K562 (cell line): ENCODE measurements around the gene ZSWIM8. TPM values are rescaled to one million over a fixed set of nuclear protein-coding genes. Genes with fewer than 3 reads are reported as not detected.
A peak's percentile ranks its signal among the peaks of the same experiment; 100 is the strongest.

Source experiments
- CAMTA2 ChIP-seq: fragments of 250-450 bp; sonication (Bioruptor Pico); conservative IDR thresholded peaks from 2 replicates; pipeline ENCODE4 v1.5.1; 2022
- CSDE1 ChIP-seq, 2 experiments: fragments of 450-650 bp; IDR thresholded peaks; 2 replicates each; pipeline ENCODE4 v1.6.1; 2016; ENCODE audit warnings: mild to moderate bottlenecking in 1 of 2
- E2F4 ChIP-seq: sonication (generic); formaldehyde crosslinking; IDR thresholded peaks from 2 replicates; pipeline ENCODE4 v1.8.0; 2022; ENCODE audit warnings: mild to moderate bottlenecking, low read depth, missing genetic modification reagents
- EP300 ChIP-seq: IDR thresholded peaks from 2 replicates; pipeline ENCODE4 v1.6.1; 2012; ENCODE audit warnings: low read length, improper control_type of control experiment
- FOXJ3 ChIP-seq: sonication (generic); formaldehyde crosslinking; IDR thresholded peaks from 2 replicates; pipeline ENCODE4 v1.4.0; 2020; ENCODE audit warnings: mild to moderate bottlenecking, missing genetic modification reagents
- IFI16 ChIP-seq: fragments of 250-450 bp; sonication (Bioruptor Pico); IDR thresholded peaks from 2 replicates; pipeline ENCODE4 v2.1.2; 2022; ENCODE audit warnings: mild to moderate bottlenecking, inconsistent platforms
- KAT2B ChIP-seq: IDR thresholded peaks from one replicate; pipeline ENCODE4 v1.6.1; 2012; ENCODE audit warnings: low read depth, mild to moderate bottlenecking, control low read depth, inconsistent platforms, low read length, moderate library complexity
- KLF6 ChIP-seq: fragments of 250-450 bp; sonication (Bioruptor Pico); IDR thresholded peaks from 2 replicates; pipeline ENCODE4 v1.4.0; 2020; ENCODE audit warnings: mild to moderate bottlenecking, moderate library complexity, borderline replicate concordance
- NELFE ChIP-seq: IDR thresholded peaks from 2 replicates; pipeline ENCODE4 v1.6.1; 2011; ENCODE audit warnings: mild to moderate bottlenecking; ENCODE audit not compliant: insufficient read depth, insufficient read length
- NONO ChIP-seq, 2 experiments: fragments of 200-400 bp in 1 of 2; fragments of 450-650 bp in 1 of 2; formaldehyde crosslinking in 1 of 2; IDR thresholded peaks; 2 replicates each; pipeline ENCODE4 v1.6.1; 2017; ENCODE audit warnings: low read depth in 2 of 2, mild to moderate bottlenecking in 2 of 2, moderate library complexity in 2 of 2, low read length in 1 of 2
- PCBP2 ChIP-seq: fragments of 200-400 bp; formaldehyde crosslinking; IDR thresholded peaks from 2 replicates; pipeline ENCODE4 v1.6.1; 2018; ENCODE audit warnings: low read length, low read depth, mild to moderate bottlenecking, moderate library complexity; ENCODE audit not compliant: poor library complexity, severe bottlenecking
- RFX5 ChIP-seq: IDR thresholded peaks from 2 replicates; pipeline ENCODE4 v1.6.1; 2011; ENCODE audit warnings: low read depth, mild to moderate bottlenecking, improper control_type of control experiment, low read length
- SPI1 ChIP-seq: IDR thresholded peaks from 2 replicates; pipeline ENCODE4 v1.6.1; 2011; ENCODE audit warnings: low read depth, low read length, control low read depth, borderline replicate concordance
- TAF9B ChIP-seq: fragments of 450-650 bp; IDR thresholded peaks from 2 replicates; pipeline ENCODE4 v1.6.1; 2018; ENCODE audit warnings: mild to moderate bottlenecking; ENCODE audit not compliant: partially characterized antibody
- TGIF2 ChIP-seq: sonication (generic); formaldehyde crosslinking; IDR thresholded peaks from 2 replicates; pipeline ENCODE4 v1.8.1; 2022; ENCODE audit warnings: mild to moderate bottlenecking, missing genetic modification reagents, moderate library complexity
- THAP12 ChIP-seq: fragments of 250-450 bp; sonication (Bioruptor Pico); IDR thresholded peaks from 2 replicates; pipeline ENCODE4 v1.9.0; 2021; ENCODE audit warnings: mild to moderate bottlenecking, inconsistent platforms
- ZBTB26 ChIP-seq: fragments of 450-650 bp; formaldehyde crosslinking; IDR thresholded peaks from 2 replicates; pipeline ENCODE4 v1.4.0; 2022; ENCODE audit warnings: missing genetic modification characterization
- polyA plus RNA-seq, 8 experiments: library from polyadenylated mRNA; depleted of rRNA in 4 of 8; stranded (reverse) in 5 of 8; unstranded in 3 of 8; fragments of >200 nt; fragmentation: Nextera tagmentation in 2 of 8; fragmentation: Illumina TruSeq in 1 of 8; extraction: Ambion mirVana in 2 of 8; extraction: Trizol in 1 of 8; gene quantifications; 2 replicates each; pipeline versions ENCODE4 v1.2.1 to v1.2.3, GENCODE V29; 2011 to 2014; ENCODE audit warnings: inconsistent platforms in 1 of 8, missing spikeins in 1 of 8
- total RNA-seq, 7 experiments: library from RNA; depleted of rRNA in 6 of 7; stranded (reverse); fragments of >200 nt in 6 of 7; fragmentation: Illumina TruSeq in 2 of 7; extraction: Trizol in 2 of 7; gene quantifications; 2 replicates each; pipeline versions ENCODE4 v1.2.1 to v1.2.3, GENCODE V29; 2011 to 2021; ENCODE audit warnings: low replicate concordance in 1 of 7
- TF ChIP-seq, protein P1 (sequence below): sonication (generic); formaldehyde crosslinking; IDR thresholded peaks from 2 replicates; pipeline ENCODE4 v1.8.1; 2023; ENCODE audit warnings: mild to moderate bottlenecking, missing genetic modification reagents, moderate library complexity
- TF ChIP-seq, protein P2 (sequence below): fragments of 250-450 bp; sonication (Bioruptor Pico); IDR thresholded peaks from 2 replicates; pipeline ENCODE4 v1.5.1; 2021; ENCODE audit warnings: mild to moderate bottlenecking

The ZSWIM8 gene
- total and polyA plus RNA-seq, 9 of the 15 experiments (the other 6 are each of a cell fraction or from before 2014, with no cell fraction given) = 5.6 to 47.8 (median 26.7) TPM

DNA sequence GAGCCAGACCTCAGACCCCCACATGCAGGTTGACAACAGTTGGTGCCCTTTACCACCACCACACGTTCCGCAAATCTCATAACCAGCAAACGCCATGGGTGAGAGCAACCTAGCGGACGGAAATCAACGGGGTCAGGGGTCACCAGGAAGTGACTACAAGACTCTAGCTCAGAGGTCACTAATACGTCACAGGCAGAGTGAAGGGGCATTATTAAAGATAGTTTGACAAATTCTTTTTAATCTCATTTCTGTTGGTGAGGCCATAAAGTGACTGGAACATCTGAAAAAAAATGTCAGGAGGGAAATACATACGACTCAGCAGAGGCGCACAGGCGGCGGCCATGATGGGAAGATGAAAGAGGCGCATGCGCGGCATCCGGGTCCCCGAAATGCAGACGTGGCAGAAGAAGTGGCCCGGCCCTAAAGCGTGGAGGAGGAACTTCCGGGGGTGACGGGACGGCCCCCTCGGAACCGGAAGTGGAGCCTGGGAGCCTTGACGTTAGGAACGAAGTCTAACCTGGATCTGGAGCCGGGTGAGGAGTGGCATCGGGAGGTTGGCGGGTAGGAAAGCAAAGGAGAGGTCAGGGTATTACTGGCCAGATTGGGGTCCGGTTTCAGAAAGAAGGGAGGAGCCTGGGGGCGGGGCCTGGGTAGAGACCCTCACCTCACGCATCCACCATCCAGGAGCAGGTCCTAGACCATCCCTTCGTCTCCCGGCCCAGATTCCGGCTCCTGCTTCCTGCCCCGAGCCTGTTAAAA lies 41.3 kb upstream of the ZSWIM8 start, which contains the start of gene SEC24C (continued):
- TF ChIP-seq ZBTB26 (CRISPR knock-in tag) (peak; percentile 82), NELFE (no peak), CAMTA2 (CRISPR knock-in tag) (no peak), PCBP2 (no peak), THAP12 (CRISPR knock-in tag) (peak; percentile 60; the same call in 1 of the 2 replicates), TAF9B (peak; percentile 99), EP300 (no peak; the same call in 1 of the 2 replicates), FOXJ3 (CRISPR knock-in tag) (no peak), E2F4 (CRISPR knock-in tag) (no peak), TGIF2 (CRISPR knock-in tag) (no peak), NONO (IDR thresholded peaks at IDR 0.05; ENCODE audit: low read depth in 2 of 2, low read length in 1 of 2) (0 out of 4 replicates have a peak, but pooled peaks of 1 of the 2 experiments have one; percentile 27), IFI16 (CRISPR knock-in tag) (no peak), KLF6 (CRISPR knock-in tag) (0 out of 2 replicates have a peak, but pooled peaks have one; percentile 74), SPI1 (peak; percentile 77), CSDE1 (IDR thresholded peaks at IDR 0.05) (peak in 1 of 2 experiments; percentile 85; a peak in 2 of 4 replicates), KAT2B (no peak), RFX5 (no peak)
- TF ChIP-seq, protein P1, sequence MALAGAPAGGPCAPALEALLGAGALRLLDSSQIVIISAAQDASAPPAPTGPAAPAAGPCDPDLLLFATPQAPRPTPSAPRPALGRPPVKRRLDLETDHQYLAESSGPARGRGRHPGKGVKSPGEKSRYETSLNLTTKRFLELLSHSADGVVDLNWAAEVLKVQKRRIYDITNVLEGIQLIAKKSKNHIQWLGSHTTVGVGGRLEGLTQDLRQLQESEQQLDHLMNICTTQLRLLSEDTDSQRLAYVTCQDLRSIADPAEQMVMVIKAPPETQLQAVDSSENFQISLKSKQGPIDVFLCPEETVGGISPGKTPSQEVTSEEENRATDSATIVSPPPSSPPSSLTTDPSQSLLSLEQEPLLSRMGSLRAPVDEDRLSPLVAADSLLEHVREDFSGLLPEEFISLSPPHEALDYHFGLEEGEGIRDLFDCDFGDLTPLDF (CRISPR knock-in tag) = no peak; the same call in none of the 2 replicates
- TF ChIP-seq, protein P2, sequence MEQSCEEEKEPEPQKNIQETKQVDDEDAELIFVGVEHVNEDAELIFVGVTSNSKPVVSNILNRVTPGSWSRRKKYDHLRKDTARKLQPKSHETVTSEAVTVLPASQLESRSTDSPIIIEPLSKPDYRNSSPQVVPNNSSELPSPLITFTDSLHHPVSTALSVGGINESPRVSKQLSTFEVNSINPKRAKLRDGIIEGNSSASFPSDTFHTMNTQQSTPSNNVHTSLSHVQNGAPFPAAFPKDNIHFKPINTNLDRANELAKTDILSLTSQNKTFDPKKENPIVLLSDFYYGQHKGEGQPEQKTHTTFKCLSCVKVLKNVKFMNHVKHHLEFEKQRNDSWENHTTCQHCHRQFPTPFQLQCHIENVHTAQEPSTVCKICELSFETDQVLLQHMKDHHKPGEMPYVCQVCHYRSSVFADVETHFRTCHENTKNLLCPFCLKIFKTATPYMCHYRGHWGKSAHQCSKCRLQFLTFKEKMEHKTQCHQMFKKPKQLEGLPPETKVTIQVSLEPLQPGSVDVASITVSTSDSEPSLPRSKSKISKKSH = no peak
